HEK293T (cell line): Measurements from ENCODE around the gene TMEM178B.

Experiments
- BHLHE40 ChIP-seq: fragments of 450-650 bp; IDR thresholded peaks from 2 replicates; pipeline ENCODE4 v1.6.1; 2016; ENCODE audit warnings: mild to moderate bottlenecking, moderate library complexity, borderline replicate concordance
- FOXM1 ChIP-seq: fragments of 450-650 bp; IDR thresholded peaks from 2 replicates; pipeline ENCODE4 v1.6.1; 2017; ENCODE audit warnings: mild to moderate bottlenecking, borderline replicate concordance
- NFRKB ChIP-seq: fragments of 450-650 bp; IDR thresholded peaks from 2 replicates; pipeline ENCODE4 v1.6.1; 2016; ENCODE audit warnings: mild to moderate bottlenecking, moderate library complexity
- SP1 ChIP-seq: fragments of 450-650 bp; IDR thresholded peaks from 2 replicates; pipeline ENCODE4 v1.6.1; 2017
- ZNF384 ChIP-seq: fragments of 450-650 bp; IDR thresholded peaks from 2 replicates; pipeline ENCODE4 v1.6.1; 2016

- no peak for TF ChIP-seq NFRKB
- TF ChIP-seq SP1, result no peak
- no peak for TF ChIP-seq FOXM1
- no peak for TF ChIP-seq BHLHE40
- TF ChIP-seq ZNF384, result no peak
Measured at GRCh38 chr7:141213226-141213625, 139.4 kb downstream of the TMEM178B start.
